Osteoblast (primary cell): ENCODE data around the gene LRP6. TPM values are rescaled to one million over a fixed set of nuclear protein-coding genes. Genes with fewer than 3 reads are reported as not detected.

ENCODE experiments used
- DNase-seq: peaks from one replicate; pipeline ENCODE4 v3.0.0; 2011; ENCODE audit warnings: low spot score, mixed read lengths; ENCODE audit not compliant: insufficient read length; ENCODE audit errors: missing footprints
- H2AFZ ChIP-seq: 2 replicates; pipeline ENCODE4 v1.6.0; 2011; ENCODE audit warnings: mild to moderate bottlenecking, low read length
- H3K27ac ChIP-seq: 2 replicates; pipeline ENCODE4 v1.5.1; 2011; ENCODE audit warnings: mild to moderate bottlenecking, low read depth, low read length, moderate library complexity
- H3K27me3 ChIP-seq: 2 replicates; pipeline ENCODE4 v1.6.0; 2012; ENCODE audit warnings: mild to moderate bottlenecking, control low read depth, inconsistent platforms, low read length, moderate library complexity; ENCODE audit not compliant: insufficient read depth
- H3K36me3 ChIP-seq: 2 replicates; pipeline ENCODE4 v1.5.1; 2011; ENCODE audit warnings: mild to moderate bottlenecking, low read length, control low read depth, moderate library complexity; ENCODE audit not compliant: insufficient read depth
- H3K4me1 ChIP-seq: 2 replicates; pipeline ENCODE4 v1.5.1; 2011; ENCODE audit warnings: mild to moderate bottlenecking, low read length, control low read depth, moderate library complexity; ENCODE audit not compliant: insufficient read depth
- H3K4me2 ChIP-seq: 2 replicates; pipeline ENCODE4 v1.6.0; 2011; ENCODE audit warnings: mild to moderate bottlenecking, low read length; ENCODE audit not compliant: insufficient read depth
- H3K4me3 ChIP-seq: fragments of 200-600 bp; sonication (generic); 3 replicates; pipeline ENCODE4 v1.5.1; 2012; ENCODE audit warnings: mild to moderate bottlenecking, low read length, inconsistent platforms; ENCODE audit not compliant: insufficient read depth
- H3K79me2 ChIP-seq: 2 replicates; pipeline ENCODE4 v1.6.0; 2012; ENCODE audit warnings: mild to moderate bottlenecking, low read length, control low read depth, inconsistent platforms; ENCODE audit not compliant: insufficient read depth
- H3K9me3 ChIP-seq: 2 replicates; pipeline ENCODE4 v1.5.1; 2011; ENCODE audit warnings: low read depth, low read length, control low read depth
- H4K20me1 ChIP-seq: 2 replicates; pipeline ENCODE4 v1.6.0; 2012; ENCODE audit warnings: mild to moderate bottlenecking, low read length, control low read depth; ENCODE audit not compliant: insufficient read depth
- CTCF ChIP-seq: IDR thresholded peaks from 2 replicates; pipeline ENCODE4 v1.5.1; 2011; ENCODE audit warnings: mild to moderate bottlenecking, low read depth, low read length, moderate library complexity; ENCODE audit errors: extremely low read depth
- total RNA-seq: library from RNA; depleted of rRNA; stranded (reverse); fragments of >200 nt; gene quantifications from 2 replicates; pipeline ENCODE4 v1.2.3, GENCODE V29; 2012

LRP6 gene
- total RNA-seq, 1 donor, result 46.7 TPM

- H3K4me3 ChIP-seq, result no peak overlapping the region
- H3K9me3 ChIP-seq, result no peaks in the 10 kb centered on the region
- H3K4me2 ChIP-seq, result no peak overlapping the region
- peaks cover 82% of the 10 kb centered on the region for H3K79me2 ChIP-seq
- TF ChIP-seq CTCF, result no peak
- no peaks in the 10 kb centered on the region for H3K27me3 ChIP-seq
- H3K36me3 ChIP-seq, result peaks cover 4% of the 10 kb centered on the region
- H2AFZ ChIP-seq, result no peak overlapping the region
- peaks cover 18% of the 10 kb centered on the region for H4K20me1 ChIP-seq
- no peaks in the 10 kb centered on the region for H3K4me1 ChIP-seq
- H3K27ac ChIP-seq, result no peak overlapping the region
- DNase-seq, result no peak
These were observed 26.0 kb downstream of the LRP6 start for GRCh38 chr12:12240662-12241340.

- H3K9me3 ChIP-seq, result no peaks in the 10 kb centered on the region
- H3K79me2 ChIP-seq, result peaks cover 85% of the 10 kb centered on the region
- H3K27me3 ChIP-seq, result no peaks in the 10 kb centered on the region
- H4K20me1 ChIP-seq, result peaks cover 16% of the 10 kb centered on the region
- H3K4me1 ChIP-seq, result no peaks in the 10 kb centered on the region
- DNase-seq, result no peak
- no peak overlapping the region for H3K4me2 ChIP-seq
- no peak overlapping the region for H2AFZ ChIP-seq
- H3K4me3 ChIP-seq, result no peak overlapping the region
- no peak overlapping the region for H3K27ac ChIP-seq
- no peak for TF ChIP-seq CTCF
- peaks cover 1% of the 10 kb centered on the region for H3K36me3 ChIP-seq
These were observed 27.7 kb downstream of the LRP6 start for GRCh38 chr12:12239127-12239526.

GRCh38 chr12:12238605-12239004 lies 28.2 kb downstream of the LRP6 start:
- H3K27me3 ChIP-seq, result no peaks in the 10 kb centered on the region
- H2AFZ ChIP-seq, result no peak overlapping the region
- peaks cover 20% of the 10 kb centered on the region for H4K20me1 ChIP-seq
- no peak overlapping the region for H3K27ac ChIP-seq
- no peaks in the 10 kb centered on the region for H3K4me1 ChIP-seq
- TF ChIP-seq CTCF, result no peak
- DNase-seq, result no peak
- H3K4me3 ChIP-seq, result no peak overlapping the region
- peaks cover 85% of the 10 kb centered on the region for H3K79me2 ChIP-seq
- no peak overlapping the region for H3K4me2 ChIP-seq
- H3K9me3 ChIP-seq, result no peaks in the 10 kb centered on the region
- no peaks in the 10 kb centered on the region for H3K36me3 ChIP-seq

- no peak for TF ChIP-seq CTCF
- no peak overlapping the region for H2AFZ ChIP-seq
- no peak overlapping the region for H3K27ac ChIP-seq
- H3K4me2 ChIP-seq, result no peak overlapping the region
- no peaks in the 10 kb centered on the region for H3K4me1 ChIP-seq
- no peaks in the 10 kb centered on the region for H3K27me3 ChIP-seq
- H3K9me3 ChIP-seq, result no peaks in the 10 kb centered on the region
- H4K20me1 ChIP-seq, result peaks cover 26% of the 10 kb centered on the region
- no peak overlapping the region for H3K4me3 ChIP-seq
- H3K79me2 ChIP-seq, result peaks cover 92% of the 10 kb centered on the region
- no peaks in the 10 kb centered on the region for H3K36me3 ChIP-seq
- no peak for DNase-seq
These were observed 29.9 kb downstream of the LRP6 start for GRCh38 chr12:12236896-12237295.
